AG10803 (cell line): Measurements from ENCODE around the gene SORBS1.

ENCODE experiments used
- DNase-seq: peaks from one replicate; pipeline ENCODE4 v3.0.0; 2010; ENCODE audit warnings: low read depth
- H3K4me3 ChIP-seq: 2 replicates; pipeline ENCODE4 v1.5.1; 2011; ENCODE audit warnings: mild to moderate bottlenecking, low read length, control low read depth
- CTCF ChIP-seq: conservative IDR thresholded peaks from 2 replicates; pipeline ENCODE4 v1.5.1; 2011; ENCODE audit warnings: mild to moderate bottlenecking, low read length, control low read depth, inconsistent platforms

SORBS1 gene

GRCh38 chr10:95389176-95389575, 172.0 kb downstream of the SORBS1 start:
- no peak for DNase-seq
- no peak overlapping the region for H3K4me3 ChIP-seq
- no peak for TF ChIP-seq CTCF

- no peak for TF ChIP-seq CTCF
- H3K4me3 ChIP-seq = no peak overlapping the region
- no peak for DNase-seq
Observed at GRCh38 chr10:95388539-95388938, 172.6 kb downstream of the SORBS1 start.

- H3K4me3 ChIP-seq = no peak overlapping the region
- no peak for TF ChIP-seq CTCF
- DNase-seq = no peak
Observed at GRCh38 chr10:95388109-95388471, 173.1 kb downstream of the SORBS1 start.

- no peak for TF ChIP-seq CTCF
- no peak for DNase-seq
- H3K4me3 ChIP-seq = no peak overlapping the region
Observed at GRCh38 chr10:95384011-95384704, 177.0 kb downstream of the SORBS1 start.

GRCh38 chr10:95382596-95382995, 178.6 kb downstream of the SORBS1 start:
- no peak overlapping the region for H3K4me3 ChIP-seq
- TF ChIP-seq CTCF = no peak
- DNase-seq = no peak

- H3K4me3 ChIP-seq = no peak overlapping the region
- DNase-seq = no peak
- no peak for TF ChIP-seq CTCF
Observed at GRCh38 chr10:95382174-95382573, 179.0 kb downstream of the SORBS1 start.

GRCh38 chr10:95377950-95378349, 183.2 kb downstream of the SORBS1 start:
- DNase-seq = peak; percentile 19
- H3K4me3 ChIP-seq = no peak overlapping the region
- no peak for TF ChIP-seq CTCF
